Endothelial cell of umbilical vein (primary cell): Measurements from ENCODE around the gene GNPDA2. TPM values are rescaled to one million over a fixed set of nuclear protein-coding genes. Genes with fewer than 3 reads are reported as not detected.

Experiments used
- BruUV-seq: library from RNA; stranded (reverse); fragments of 400-500 nt; replicated peaks from 2 replicates; lab custom pipeline; 2021; lab: Mats Ljungman, UMichigan
- CTCF ChIA-PET: fragments of 300-600, 350-600 bp; sonication (Branson Sonifier 250); formaldehyde crosslinking; loops from one replicate; lab custom pipeline; 2021; ENCODE audit warnings: antibody characterized with exemption, inconsistent platforms; lab: Charles Lee
- POLR2A ChIA-PET: fragments of 300-600, 350-600 bp; sonication (Branson Sonifier 250); formaldehyde crosslinking; loops from one replicate; lab custom pipeline; 2021; ENCODE audit warnings: antibody characterized with exemption, inconsistent platforms; lab: Charles Lee
- DNase-seq: peaks from one replicate; pipeline ENCODE4 v3.0.0-alpha.2; 2011; ENCODE audit warnings: low read depth, low spot score
- FAIRE-seq: peaks from 2 replicates; lab custom pipeline; 2011; peaks lifted over from hg19 to GRCh38; lab: Jason Lieb, UNC
- H2AFZ ChIP-seq: 2 replicates; pipeline ENCODE4 v1.6.0; 2012; ENCODE audit warnings: low read depth, low read length, control low read depth, inconsistent platforms
- H3K27ac ChIP-seq: 2 replicates; pipeline ENCODE4 v1.5.1; 2011; ENCODE audit warnings: low read depth, mild to moderate bottlenecking, control low read depth, low read length, moderate library complexity; ENCODE audit not compliant: insufficient read depth
- H3K27me3 ChIP-seq, 2 experiments: 2 replicates each; pipeline versions ENCODE4 v1.6.0 to v1.6.1; 2011; ENCODE audit warnings: low read length in 2 of 2, mixed read lengths in 1 of 2; ENCODE audit not compliant: control insufficient read depth in 2 of 2, insufficient read depth in 2 of 2
- H3K36me3 ChIP-seq, 2 experiments: 2 replicates in 1 of 2; 3 replicates in 1 of 2; pipeline ENCODE4 v1.5.1; 2011; ENCODE audit warnings: low read length in 2 of 2, mild to moderate bottlenecking in 1 of 2, moderate library complexity in 1 of 2; ENCODE audit not compliant: control insufficient read depth in 2 of 2, insufficient read depth in 2 of 2; ENCODE audit errors: extremely low read depth in 1 of 2
- H3K4me1 ChIP-seq: 3 replicates; pipeline ENCODE4 v1.5.1; 2011; ENCODE audit warnings: mild to moderate bottlenecking, low read length; ENCODE audit not compliant: control insufficient read depth, insufficient read depth; ENCODE audit errors: extremely low read depth
- H3K4me2 ChIP-seq: 2 replicates; pipeline ENCODE4 v1.6.1; 2011; ENCODE audit warnings: low read length, control low read depth, mixed read lengths; ENCODE audit not compliant: insufficient read depth
- H3K4me3 ChIP-seq, 3 experiments: fragments of 200-600 bp in 1 of 3; sonication (generic), shearing (Covaris generic) in 1 of 3; replicated peaks in 1 of 3; 2 replicates each; pipeline ENCODE4 v1.5.1; 2011 to 2016; ENCODE audit warnings: control low read depth in 3 of 3, low read length in 3 of 3, mild to moderate bottlenecking in 2 of 3, inconsistent platforms in 1 of 3, low read depth in 1 of 3, moderate library complexity in 1 of 3; ENCODE audit not compliant: insufficient read depth in 1 of 3
- H3K79me2 ChIP-seq: 2 replicates; pipeline ENCODE4 v1.6.0; 2012; ENCODE audit warnings: low read length, inconsistent platforms; ENCODE audit not compliant: control insufficient read depth, insufficient read depth
- H3K9ac ChIP-seq: replicated peaks from 2 replicates; pipeline ENCODE3; 2011; ENCODE audit warnings: low read length, control low read depth; ENCODE audit not compliant: insufficient read depth; ENCODE audit errors: extremely low read depth
- H3K9me1 ChIP-seq: replicated peaks from 3 replicates; pipeline ENCODE4 v1.6.0; 2011; ENCODE audit warnings: mild to moderate bottlenecking, low read length; ENCODE audit not compliant: control insufficient read depth, insufficient read depth; ENCODE audit errors: extremely low read depth
- H3K9me3 ChIP-seq: replicated peaks from 2 replicates; pipeline ENCODE4 v1.5.1; 2012; ENCODE audit warnings: low read length, inconsistent platforms; ENCODE audit not compliant: control insufficient read depth, insufficient read depth
- H4K20me1 ChIP-seq: replicated peaks from 2 replicates; pipeline ENCODE3; 2011; ENCODE audit warnings: mild to moderate bottlenecking, low read length; ENCODE audit not compliant: control insufficient read depth, insufficient read depth; ENCODE audit errors: extremely low read depth
- CTCF ChIP-seq, 2 donors: IDR thresholded peaks; 1 replicate in 1 of 2; 2 replicates in 1 of 2; pipeline ENCODE4 v1.5.1; 2011; ENCODE audit warnings: low read length in 2 of 2, mild to moderate bottlenecking in 2 of 2, moderate library complexity in 2 of 2, control low read depth in 1 of 2, inconsistent platforms in 1 of 2, low read depth in 1 of 2; ENCODE audit not compliant: insufficient read depth in 1 of 2; ENCODE audit errors: extremely low read depth in 1 of 2
- EZH2 ChIP-seq: IDR thresholded peaks from 2 replicates; pipeline ENCODE4 v1.6.1; 2012; ENCODE audit warnings: borderline replicate concordance, low read depth, mild to moderate bottlenecking, moderate library complexity, low read length, inconsistent platforms; ENCODE audit not compliant: severe bottlenecking
- FOS ChIP-seq: IDR thresholded peaks from 2 replicates; pipeline ENCODE4 v1.6.1; 2011; ENCODE audit warnings: mild to moderate bottlenecking, low read length, moderate library complexity, borderline replicate concordance; ENCODE audit not compliant: insufficient read depth
- GATA2 ChIP-seq: IDR thresholded peaks from 2 replicates; pipeline ENCODE4 v1.7.0; 2011; ENCODE audit warnings: low read depth, mild to moderate bottlenecking, moderate library complexity, mixed read lengths, low read length; ENCODE audit not compliant: insufficient read length, insufficient read depth
- JUN ChIP-seq: IDR thresholded peaks from 2 replicates; pipeline ENCODE4 v1.6.1; 2011; ENCODE audit warnings: borderline replicate concordance, low read depth; ENCODE audit not compliant: insufficient read length, insufficient read depth
- MAX ChIP-seq: IDR thresholded peaks from 2 replicates; pipeline ENCODE4 v1.6.1; 2011; ENCODE audit not compliant: insufficient read depth, insufficient read length
- MYC ChIP-seq: IDR thresholded peaks from one replicate; pipeline ENCODE4 v1.6.1; 2011; ENCODE audit warnings: mild to moderate bottlenecking, low read depth, low read length
- POLR2A ChIP-seq: IDR thresholded peaks from 2 replicates; pipeline ENCODE4 v1.6.1; 2012; ENCODE audit warnings: low read depth, mild to moderate bottlenecking, control low read depth, low read length
- POLR2AphosphoS5 ChIP-seq: IDR thresholded peaks from 2 replicates; pipeline ENCODE4 v1.6.1; 2012; ENCODE audit warnings: low read depth, mild to moderate bottlenecking, control low read depth, low read length, moderate library complexity; ENCODE audit not compliant: insufficient read depth
- dilution Hi-C: fragments of 300-500 bp; cut with MboI; formaldehyde crosslinking; loops from one replicate; pipeline ENCODE4 v1.15.0; 2019; ENCODE audit warnings: low sequenced_read_pairs; ENCODE audit not compliant: extremely low pct_ligation_motif_present
- intact Hi-C: fragments of 100-400 bp; cut with micrococcal nuclease; formaldehyde crosslinking; loops from one replicate; pipeline ENCODE4 v1.10.0; 2022
- polyA plus RNA-seq, 4 experiments: library from polyadenylated mRNA; depleted of rRNA in 3 of 4; stranded (reverse) in 3 of 4; unstranded in 1 of 4; fragments of >200 nt; gene quantifications; 2 replicates each; pipeline versions ENCODE4 v1.2.1 to v1.2.3, GENCODE V29; 2011 to 2012; ENCODE audit warnings: missing spikeins in 1 of 4
- total RNA-seq: library from RNA; stranded (reverse); gene quantifications from 2 replicates; pipeline ENCODE4 v1.2.3, GENCODE V29; 2021

GNPDA2 gene
- total and polyA plus RNA-seq, 2 donors (not counting 3 experiments of a cell fraction or from before 2014, with no cell fraction given) = 7.6 to 14.7 TPM

GRCh38 chr4:44738615-44739014 lies 12.3 kb upstream of the GNPDA2 start:
- FAIRE-seq (no peak), DNase-seq (no peak)
- BruUV-seq = no TSS peak
- no peak overlapping the region for H3K4me3 ChIP-seq
- H3K4me1 ChIP-seq = no peaks in the 10 kb centered on the region
- H3K4me2 ChIP-seq = no peak overlapping the region
- no peaks in the 10 kb centered on the region for H3K9me1 ChIP-seq
- ChIA-PET POLR2A (no interaction called here), CTCF (interaction anchor here (1.1 kb wide), 1 partner anchor 12 kb away, joined by 4 read pairs; no protein-coding TSS in a partner anchor)
- dilution Hi-C loops = no loop called here
- no peaks in the 10 kb centered on the region for H3K36me3 ChIP-seq
- H3K27me3 ChIP-seq = peaks cover 0 to 2% of the 10 kb centered on the region in 2 experiments
- H2AFZ ChIP-seq = no peak overlapping the region
- H3K9ac ChIP-seq = no peak overlapping the region
- H3K27ac ChIP-seq = no peak overlapping the region
- intact Hi-C loops = no loop called here
- TF ChIP-seq EZH2 (no peak), MYC (no peak), FOS (no peak), POLR2AphosphoS5 (no peak), CTCF (IDR thresholded peaks at IDR 0.05; ENCODE audit: extremely low read depth in 1 of 2, insufficient read depth in 1 of 2, low read depth in 1 of 2, low read length in 2 of 2) (no peak), MAX (no peak), GATA2 (no peak), JUN (no peak), POLR2A (no peak)
- H3K79me2 ChIP-seq = no peaks in the 10 kb centered on the region
- H3K9me3 ChIP-seq = no peaks in the 10 kb centered on the region
- no peaks in the 10 kb centered on the region for H4K20me1 ChIP-seq
